GM12875 (cell line): Measurements from ENCODE around the gene BACE2.
A peak's percentile ranks its signal among the peaks of the same experiment; 100 is the strongest.

Source experiments
- H3K4me3 ChIP-seq: one replicate; pipeline ENCODE4 v1.5.1; 2011; ENCODE audit warnings: low read depth, low read length, control low read depth
- CTCF ChIP-seq: IDR thresholded peaks from 2 replicates; pipeline ENCODE4 v1.5.1; 2011; ENCODE audit warnings: low read depth, mild to moderate bottlenecking, control low read depth, inconsistent platforms, low read length, moderate library complexity, borderline replicate concordance; ENCODE audit not compliant: insufficient read depth

The BACE2 gene

GRCh38 chr21:41269535-41269934, 101.6 kb downstream of the BACE2 start:
- no peak for TF ChIP-seq CTCF
- H3K4me3 ChIP-seq, result no peak overlapping the region

GRCh38 chr21:41277196-41277595, 109.2 kb downstream of the BACE2 start:
- no peak overlapping the region for H3K4me3 ChIP-seq
- TF ChIP-seq CTCF, result no peak

- no peak for TF ChIP-seq CTCF
- H3K4me3 ChIP-seq, result no peak overlapping the region
These were observed 109.9 kb downstream of the BACE2 start for GRCh38 chr21:41277846-41278245.

GRCh38 chr21:41280115-41280919, 112.4 kb downstream of the BACE2 start:
- H3K4me3 ChIP-seq, result no peak overlapping the region
- TF ChIP-seq CTCF, result no peak

GRCh38 chr21:41282412-41282811, 114.5 kb downstream of the BACE2 start:
- H3K4me3 ChIP-seq, result no peak overlapping the region
- no peak for TF ChIP-seq CTCF

- peak; percentile 67 for TF ChIP-seq CTCF
- H3K4me3 ChIP-seq, result no peak overlapping the region
These were observed 115.4 kb downstream of the BACE2 start for GRCh38 chr21:41283211-41283818.

- H3K4me3 ChIP-seq, result no peak overlapping the region
- TF ChIP-seq CTCF, result no peak
These were observed 121.5 kb downstream of the BACE2 start for GRCh38 chr21:41289431-41289830.
